ENCODE results near the gene ZNF688.
"Not testable (repeated sequence)": the region's sequence is repeated elsewhere in the genome, so short reads cannot be mapped to it uniquely, and the experiment has no call there.

The ZNF688 gene
- total RNA-seq: 19.7 to 21.7 reads per million in 2 donors

GRCh38 chr16:30571445-30572322, at the start of gene ZNF688:
ZNF688 (minus strand) TSS chr16:30571714; CDS start chr16:30571629, 85 bp downstream.
- DNase-seq: peak; percentile 67

- DNase-seq: no peak
These were observed 48.7 kb upstream of the ZNF688 start for GRCh38 chr16:30620169-30620568.

- no peak for DNase-seq
These were observed 48.1 kb upstream of the ZNF688 start for GRCh38 chr16:30619638-30620037.

GRCh38 chr16:30619202-30619601, 47.7 kb upstream of the ZNF688 start:
- DNase-seq: no peak

DNA sequence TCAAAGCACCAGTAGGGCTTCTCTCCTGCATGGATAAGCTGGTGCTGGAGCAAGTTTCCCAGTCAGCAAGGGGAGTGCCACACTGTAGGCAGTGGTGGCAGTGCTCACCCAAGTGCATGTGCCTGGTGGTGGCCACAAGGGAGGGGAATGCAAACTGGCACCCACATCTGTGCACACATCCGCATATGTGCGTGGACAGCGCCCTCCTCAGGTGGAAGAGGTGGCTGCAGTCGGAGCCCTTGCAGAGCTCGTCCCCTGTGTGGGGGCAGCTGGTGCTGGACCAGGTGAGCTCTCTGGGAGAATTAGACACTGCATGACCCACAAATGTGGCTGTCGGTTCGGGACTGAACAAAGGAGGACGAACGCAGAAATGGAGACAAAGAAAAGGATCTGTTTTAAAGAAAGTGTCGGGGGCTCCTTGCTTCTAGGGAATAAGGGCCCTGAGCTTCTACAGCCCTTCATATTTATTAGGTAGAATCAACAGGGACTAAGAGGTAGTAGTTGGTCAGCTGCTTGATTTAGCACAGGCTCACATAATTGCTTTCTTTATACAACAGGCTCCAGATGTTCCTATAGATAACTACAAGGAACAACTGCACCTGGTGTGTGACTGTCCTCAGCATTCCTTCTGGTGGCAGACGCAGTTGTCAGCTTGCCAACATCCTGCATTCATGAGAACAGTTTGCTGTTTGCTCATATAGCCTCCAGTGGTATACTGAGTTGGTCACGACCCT, 44.0 kb upstream of the ZNF688 start:
- DNase-seq: peak; percentile 28

DNA sequence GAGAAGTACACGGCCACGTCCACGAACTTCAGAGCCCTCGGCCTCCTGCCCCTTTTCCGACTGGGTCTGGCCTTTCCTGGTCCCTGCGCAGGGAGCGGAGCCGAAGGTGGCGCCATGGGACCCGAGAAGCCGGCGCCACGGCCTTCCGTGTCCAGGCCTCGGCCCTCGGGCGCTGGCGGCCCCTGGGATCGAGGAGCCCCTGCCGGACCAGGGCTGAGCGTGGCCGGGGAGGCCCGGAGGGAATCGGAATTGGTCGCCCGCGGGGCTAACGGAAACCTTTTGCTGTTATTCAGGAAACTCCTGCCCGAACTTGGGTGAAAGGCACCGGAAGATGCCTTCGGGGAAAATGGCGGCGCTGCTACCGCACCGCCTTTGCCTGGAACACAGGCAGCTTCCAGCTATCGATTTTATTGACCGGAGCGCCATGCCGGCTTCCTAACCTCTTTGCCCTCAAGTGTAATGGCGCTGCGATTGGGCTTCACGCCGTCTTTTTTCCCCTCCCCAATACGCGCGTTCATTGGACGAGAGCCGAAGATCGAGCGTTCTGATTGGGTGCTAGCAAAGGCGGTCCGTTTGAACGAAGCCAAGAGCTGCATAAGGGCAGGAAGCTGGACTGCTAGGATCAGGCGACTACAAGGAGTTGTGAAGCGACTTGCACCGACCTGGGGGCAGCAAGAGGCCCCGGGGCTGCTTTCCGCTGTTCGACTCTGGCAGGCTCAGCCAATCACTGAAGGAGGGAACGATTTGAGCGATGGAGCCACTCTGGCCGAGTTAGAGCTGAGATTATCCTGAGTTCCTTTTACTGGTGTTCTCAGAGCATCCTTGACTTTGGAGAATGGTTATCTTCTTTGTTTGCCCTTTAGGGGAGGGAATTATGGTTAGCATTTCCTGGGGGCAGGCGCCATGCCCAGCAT, 38.7 kb upstream of the ZNF688 start, which contains the start of gene ZNF689:
Gene ZNF689 (minus strand): TSS at position 464 of the 914 bp plus-strand sequence. CDS start 348 bp downstream, at position 116.
- DNase-seq: peak; percentile 34

- no peak for DNase-seq
These were observed 37.8 kb upstream of the ZNF688 start for GRCh38 chr16:30609002-30609925.

DNA sequence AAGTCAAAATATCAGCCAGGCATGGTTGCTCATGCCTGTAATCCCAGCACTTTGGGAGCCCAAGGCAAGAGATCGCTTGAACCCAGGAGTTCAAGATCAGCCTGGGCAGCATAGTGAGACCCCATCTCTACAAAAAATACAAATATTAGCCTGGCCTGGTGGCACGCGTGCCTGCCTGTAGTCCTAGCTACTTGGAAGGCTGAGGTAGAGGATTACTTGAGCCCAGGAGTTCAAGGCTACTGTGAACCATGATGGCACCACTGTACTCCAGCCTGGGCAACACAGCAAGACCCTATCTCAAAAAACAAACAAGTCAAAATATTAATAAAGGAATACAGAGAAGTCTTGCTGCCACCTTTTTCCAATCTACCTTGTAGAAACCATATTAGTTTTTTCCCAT, 34.5 kb upstream of the ZNF688 start:
- no peak for DNase-seq

DNA sequence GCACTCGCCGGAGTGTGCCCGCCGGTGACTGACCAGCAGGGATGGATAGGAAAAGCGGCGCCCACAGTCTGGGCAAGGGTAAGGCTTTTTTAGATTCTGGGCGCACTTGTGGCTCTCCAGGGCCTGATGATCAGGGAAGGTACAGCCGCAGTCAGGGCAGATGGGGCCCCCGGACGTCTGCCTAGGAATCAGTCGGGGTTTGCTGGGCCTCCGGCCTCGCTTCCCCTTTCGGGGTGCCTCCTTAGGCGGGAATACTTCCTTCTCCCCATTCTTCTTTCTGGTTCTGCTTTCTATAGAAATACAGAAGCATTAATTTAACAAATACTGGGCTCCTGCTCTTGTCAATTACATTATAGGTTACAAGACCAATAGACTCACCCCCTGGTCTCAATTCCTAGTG, 33.6 kb upstream of the ZNF688 start:
- no peak for DNase-seq

GRCh38 chr16:30604316-30604947, 32.9 kb upstream of the ZNF688 start:
- no peak for DNase-seq

DNA sequence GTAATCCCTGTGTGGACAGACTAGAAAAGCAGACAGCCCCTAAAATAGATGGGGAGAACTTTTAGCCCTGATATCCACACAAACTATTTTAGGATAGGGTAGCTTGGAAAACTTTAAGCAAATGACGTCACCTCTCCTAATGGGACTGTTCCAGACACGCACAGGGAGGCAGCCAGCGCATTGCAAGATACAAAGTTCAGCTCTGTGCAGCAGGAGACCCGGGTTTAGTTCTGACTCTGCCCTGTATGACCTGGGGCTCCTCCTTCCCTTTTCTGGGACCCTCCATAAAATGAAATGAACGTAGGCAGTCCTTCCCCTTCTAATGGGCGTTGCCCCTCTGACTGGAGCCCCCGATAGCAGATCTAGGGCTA, 32.4 kb upstream of the ZNF688 start:
- no peak for DNase-seq

DNA sequence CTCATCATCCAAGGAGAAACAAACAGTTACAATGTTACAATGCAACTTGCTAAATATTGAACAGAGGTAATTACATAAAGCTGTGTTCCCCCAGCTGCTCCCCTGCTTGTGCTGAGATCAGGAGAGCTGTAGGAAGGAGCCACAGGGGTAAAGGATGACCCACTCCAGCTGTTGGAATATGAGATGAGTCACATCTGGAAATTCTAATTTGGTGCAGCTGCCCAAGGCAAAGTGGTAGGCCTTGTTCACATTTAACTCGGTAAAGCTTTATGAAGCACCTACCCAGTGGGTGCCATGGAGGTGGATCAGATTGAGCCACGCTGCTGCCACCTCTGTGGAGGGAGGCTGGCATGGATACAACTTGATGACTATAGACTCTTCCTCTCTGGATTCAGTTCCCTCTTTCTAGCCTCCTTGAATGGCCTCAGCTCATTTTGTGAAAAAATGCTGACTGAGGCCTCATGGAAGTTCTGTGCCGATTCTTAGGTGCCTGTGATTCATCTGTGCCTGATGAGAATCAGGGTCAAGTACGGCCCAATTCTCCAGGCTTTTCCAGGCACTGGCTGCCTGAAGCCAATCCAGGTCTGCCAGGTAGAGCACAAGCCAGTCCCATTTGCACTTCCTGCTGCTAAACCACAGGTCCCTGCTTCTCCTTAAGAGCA, 31.2 kb upstream of the ZNF688 start:
- DNase-seq: no peak

DNA sequence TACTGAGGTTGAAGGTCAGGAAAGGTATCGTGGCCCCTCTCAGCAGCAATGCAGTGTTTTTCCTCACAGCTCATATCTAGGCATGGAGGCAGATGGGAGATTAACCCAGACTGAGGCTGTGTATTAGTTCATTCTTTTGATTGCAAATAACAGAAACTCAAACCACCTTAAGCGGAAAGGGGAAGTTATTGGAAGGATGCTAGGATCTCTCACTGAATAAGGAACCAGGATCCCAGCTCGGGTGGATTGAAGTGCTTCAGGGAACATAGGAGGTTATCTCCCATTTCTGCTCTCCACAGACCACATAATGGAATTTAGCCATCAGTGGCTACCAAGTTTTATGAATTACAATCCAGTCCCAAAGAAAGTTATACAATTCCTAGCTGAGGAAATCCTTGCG, 30.5 kb upstream of the ZNF688 start:
- no peak for DNase-seq

- no peak for DNase-seq
These were observed 29.4 kb upstream of the ZNF688 start for GRCh38 chr16:30600929-30601328.

DNA sequence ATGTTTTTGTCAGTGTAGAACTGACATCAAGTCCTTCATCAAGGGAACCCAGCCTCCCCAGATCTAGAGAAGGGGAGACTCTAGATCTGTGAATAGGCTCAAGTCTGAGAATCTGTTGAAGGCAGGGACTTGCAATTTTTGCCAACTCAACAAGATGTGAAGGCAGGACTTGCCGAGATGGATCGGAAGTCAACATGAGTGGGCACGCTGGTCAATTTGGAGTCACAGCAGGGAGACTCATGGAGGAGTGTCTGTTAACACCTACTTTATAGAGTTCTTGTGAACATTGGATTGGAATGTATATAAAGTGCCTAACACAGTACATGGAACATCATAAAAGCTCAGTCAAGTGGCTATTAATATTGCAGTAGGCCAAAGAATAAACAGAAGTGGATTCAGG, 28.7 kb upstream of the ZNF688 start:
- DNase-seq: no peak

GRCh38 chr16:30592871-30593270, 21.4 kb upstream of the ZNF688 start:
- no peak for DNase-seq

DNA sequence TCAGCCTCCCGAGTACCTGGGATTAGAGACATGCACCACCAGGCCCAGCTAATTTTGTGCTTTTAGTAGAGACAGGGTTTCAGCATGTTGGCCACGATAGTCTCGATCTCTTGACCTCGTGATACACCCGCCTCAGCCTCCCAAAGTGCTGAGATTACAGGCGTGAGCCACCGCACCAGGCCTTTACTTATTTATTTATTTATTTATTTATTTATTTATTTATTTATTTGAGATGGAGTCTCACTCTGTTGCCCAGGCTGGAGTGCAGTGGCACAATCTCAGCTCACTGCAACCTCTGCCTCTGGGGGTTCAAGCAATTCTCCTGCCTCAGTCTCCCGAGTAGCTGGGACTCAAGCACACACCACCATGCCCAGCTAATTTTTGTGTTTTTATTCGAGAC, 19.4 kb upstream of the ZNF688 start:
- DNase-seq: not testable (repeated sequence)

DNA sequence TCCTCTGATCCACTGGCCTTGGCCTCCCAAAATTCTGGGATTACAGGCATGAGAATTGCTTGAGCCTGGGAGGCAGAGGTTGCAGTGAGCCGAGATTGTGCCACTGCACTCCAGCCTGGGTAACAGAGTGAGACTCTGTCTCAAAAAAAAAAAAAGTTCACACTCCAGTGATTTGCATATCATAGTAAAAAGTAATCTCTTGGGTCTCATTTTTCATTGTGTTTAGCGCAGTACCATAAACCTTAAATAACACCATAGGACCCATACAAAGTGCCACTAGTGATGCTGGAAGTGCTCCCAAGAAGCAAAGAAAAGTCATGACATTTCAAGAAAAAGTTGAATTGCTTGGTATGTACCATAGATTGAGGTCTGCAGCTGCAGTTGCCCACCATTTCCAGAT, 18.1 kb upstream of the ZNF688 start:
- not testable (repeated sequence) for DNase-seq

DNA sequence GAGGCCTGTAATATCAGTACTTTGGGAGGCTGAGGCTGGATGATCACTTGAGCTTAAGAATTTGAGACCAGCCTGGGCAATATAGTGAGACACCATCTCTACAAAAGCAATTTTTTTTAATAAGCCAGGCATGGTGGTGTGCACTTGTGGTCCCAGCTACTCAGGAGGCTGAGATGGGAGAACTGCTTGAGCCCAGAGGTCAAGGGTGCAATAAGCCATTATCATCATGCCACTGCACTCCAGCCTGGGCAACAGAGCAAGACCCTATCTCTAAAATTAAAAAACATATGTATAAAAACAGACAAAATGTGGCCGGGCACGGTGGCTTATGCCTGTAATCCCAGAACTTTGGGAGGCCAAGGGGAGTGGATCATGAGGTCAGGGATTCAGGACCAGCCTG, 17.1 kb upstream of the ZNF688 start:
- DNase-seq: no peak

DNA sequence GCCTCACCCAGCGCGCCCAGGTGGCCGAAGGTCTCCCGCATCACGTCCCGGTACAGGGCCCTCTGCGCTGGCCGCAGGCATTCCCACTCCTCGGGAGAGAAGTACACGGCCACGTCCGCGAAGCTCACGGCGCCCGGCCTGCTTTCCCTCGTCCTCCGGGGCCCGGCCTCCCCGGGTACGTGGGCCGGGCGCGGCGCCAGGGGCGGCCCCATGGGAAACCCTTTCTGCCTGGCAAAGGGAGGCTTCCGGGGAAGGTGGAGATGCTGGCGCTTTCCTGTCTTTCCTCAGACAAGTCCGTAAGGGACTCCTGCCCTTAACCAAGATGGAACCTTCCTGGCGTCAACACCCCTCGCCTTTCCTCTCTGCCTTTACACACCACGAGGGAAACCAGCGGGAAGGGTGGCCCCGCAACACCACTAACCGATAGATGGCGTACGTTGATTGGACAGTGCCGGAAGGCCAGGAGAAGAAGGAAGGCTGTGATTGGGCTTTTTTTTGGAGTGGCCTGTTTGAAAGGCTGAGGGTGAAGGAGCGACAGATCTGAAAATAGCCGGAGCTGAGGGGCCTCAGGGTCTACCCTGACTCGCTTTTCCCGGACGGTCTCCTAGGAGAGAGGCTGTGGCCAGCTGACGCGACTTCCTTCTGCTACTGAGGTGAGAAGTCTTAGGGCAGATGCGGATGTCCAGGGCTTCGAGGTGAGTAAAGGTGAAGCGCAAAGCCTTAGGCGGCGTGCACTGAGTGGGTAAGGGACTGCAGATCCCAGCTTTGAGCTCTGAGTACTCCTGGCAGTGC, 14.1 kb upstream of the ZNF688 start, which contains the start of gene ZNF785:
Gene ZNF785 (minus strand): TSS at position 298 of the 792 bp plus-strand sequence. CDS start 86 bp downstream, at position 212.
- DNase-seq: no peak

Data from activated gamma-delta T cell (primary cell).